GM10266 (cell line): ENCODE data around the gene KCNMB3.
A peak's percentile ranks its signal among the peaks of the same experiment; 100 is the strongest.

ENCODE experiments used
- DNase-seq: peaks from one replicate; pipeline ENCODE4 v3.0.0; 2012; ENCODE audit errors: extremely low spot score
- TF ChIP-seq, protein P1 (sequence below): IDR thresholded peaks from 2 replicates; pipeline ENCODE4 v1.5.1; 2012; ENCODE audit warnings: mild to moderate bottlenecking, low read depth; ENCODE audit not compliant: control insufficient read depth, insufficient read depth; ENCODE audit errors: missing control alignments

Gene KCNMB3

DNA sequence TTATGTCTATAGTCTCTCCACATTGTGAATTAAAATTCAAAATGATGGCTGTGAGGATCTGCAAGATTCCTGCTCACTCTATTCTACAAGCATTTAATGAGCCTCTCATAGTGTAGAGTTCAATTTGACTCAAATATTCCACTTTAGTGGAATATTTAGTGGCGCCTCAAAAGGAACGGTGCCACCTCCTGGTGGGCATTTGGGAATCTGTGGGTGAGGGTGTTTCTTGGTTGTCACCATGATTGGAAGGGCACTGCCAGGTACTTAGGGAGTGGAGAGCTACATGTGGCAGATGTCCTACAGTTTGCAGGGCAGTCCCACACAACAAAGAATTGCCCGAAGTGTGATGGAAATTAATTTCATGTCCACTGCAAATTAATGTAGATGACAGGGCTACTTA, 21.5 kb upstream of the KCNMB3 start:
- no peak for DNase-seq
- TF ChIP-seq, protein P1, sequence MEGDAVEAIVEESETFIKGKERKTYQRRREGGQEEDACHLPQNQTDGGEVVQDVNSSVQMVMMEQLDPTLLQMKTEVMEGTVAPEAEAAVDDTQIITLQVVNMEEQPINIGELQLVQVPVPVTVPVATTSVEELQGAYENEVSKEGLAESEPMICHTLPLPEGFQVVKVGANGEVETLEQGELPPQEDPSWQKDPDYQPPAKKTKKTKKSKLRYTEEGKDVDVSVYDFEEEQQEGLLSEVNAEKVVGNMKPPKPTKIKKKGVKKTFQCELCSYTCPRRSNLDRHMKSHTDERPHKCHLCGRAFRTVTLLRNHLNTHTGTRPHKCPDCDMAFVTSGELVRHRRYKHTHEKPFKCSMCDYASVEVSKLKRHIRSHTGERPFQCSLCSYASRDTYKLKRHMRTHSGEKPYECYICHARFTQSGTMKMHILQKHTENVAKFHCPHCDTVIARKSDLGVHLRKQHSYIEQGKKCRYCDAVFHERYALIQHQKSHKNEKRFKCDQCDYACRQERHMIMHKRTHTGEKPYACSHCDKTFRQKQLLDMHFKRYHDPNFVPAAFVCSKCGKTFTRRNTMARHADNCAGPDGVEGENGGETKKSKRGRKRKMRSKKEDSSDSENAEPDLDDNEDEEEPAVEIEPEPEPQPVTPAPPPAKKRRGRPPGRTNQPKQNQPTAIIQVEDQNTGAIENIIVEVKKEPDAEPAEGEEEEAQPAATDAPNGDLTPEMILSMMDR: peak; percentile 27

DNA sequence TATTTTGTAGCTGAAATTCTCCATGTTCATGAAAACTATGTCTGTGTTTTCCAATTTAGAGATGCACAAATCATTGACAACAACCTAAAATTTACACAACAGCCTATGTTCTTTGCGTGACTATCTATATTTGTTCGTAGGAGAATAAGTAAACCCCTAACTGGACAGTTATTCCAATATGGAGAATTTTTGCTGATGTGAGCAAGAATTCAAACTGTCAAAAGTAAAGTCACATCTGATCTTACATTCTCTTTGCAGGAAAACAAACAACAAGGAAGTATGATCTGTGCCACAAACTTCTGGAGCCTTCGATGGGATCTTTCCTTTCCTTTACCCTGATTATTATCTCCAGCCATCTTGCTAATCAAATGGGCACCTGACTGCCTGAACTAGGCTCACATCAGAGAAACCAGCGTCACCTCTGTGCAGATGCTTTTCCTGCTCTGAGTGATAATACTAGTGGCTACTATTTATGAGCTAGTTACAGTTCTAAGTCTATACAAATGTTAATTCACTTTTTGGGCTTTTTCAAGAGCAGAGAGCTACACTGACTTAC, 18.3 kb upstream of the KCNMB3 start:
- TF ChIP-seq, protein P1: no peak
- DNase-seq: no peak

DNA sequence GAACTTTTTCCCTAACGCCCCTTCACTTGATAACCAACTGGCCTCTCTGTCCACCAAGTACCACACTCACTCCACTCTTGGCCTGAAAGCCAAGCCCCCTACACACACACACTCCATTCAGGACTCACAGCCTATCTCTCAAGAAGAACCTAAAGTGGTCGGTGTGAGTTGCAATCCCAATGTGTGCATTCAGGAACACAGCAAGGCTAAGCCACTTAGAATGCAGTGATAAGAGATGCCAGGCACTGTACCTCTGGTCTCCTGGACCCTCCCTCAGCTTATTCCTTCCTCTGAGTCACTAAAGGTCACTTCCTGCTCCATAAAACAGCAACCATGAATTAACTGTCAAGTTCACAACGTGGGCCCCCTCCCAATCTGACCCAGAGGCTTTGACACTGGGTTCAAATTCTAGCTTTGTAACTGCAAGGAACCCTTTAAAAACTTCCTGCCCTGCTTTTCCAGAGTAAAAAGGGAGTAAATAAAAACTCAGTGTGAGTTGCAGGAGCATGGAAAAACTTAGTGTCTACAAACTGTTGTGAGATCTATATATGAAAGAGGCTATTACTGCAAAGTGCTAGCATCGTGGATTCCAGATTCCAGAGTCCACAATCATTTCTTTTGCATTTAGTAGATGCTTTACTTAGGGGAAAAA, 17.6 kb upstream of the KCNMB3 start:
- TF ChIP-seq, protein P1: no peak
- no peak for DNase-seq

DNA sequence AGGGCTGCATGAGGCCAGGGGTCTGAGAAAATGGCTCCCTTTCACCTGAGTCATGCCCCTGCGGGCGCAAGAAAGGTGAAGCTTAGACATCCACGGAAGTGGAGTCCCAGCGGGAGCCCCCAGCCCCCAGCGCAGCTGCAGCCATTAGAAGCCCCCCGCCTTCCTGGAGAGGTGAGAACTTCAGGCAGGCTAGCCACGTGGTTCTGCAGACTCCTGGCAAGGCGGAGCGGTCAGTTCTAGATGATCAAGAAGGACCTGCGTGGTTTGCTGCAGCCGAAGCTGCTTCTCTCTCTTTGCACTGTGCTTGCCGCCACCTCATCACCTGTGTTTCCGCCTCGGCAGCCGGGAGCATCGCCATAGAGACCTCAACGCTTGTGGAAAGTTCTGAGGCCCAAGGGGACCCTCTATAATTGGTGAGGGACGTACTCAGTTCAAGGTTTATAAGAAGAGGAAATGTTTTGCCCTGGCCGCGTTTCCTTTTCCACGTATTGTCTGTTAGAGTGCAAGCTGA, 15.8 kb upstream of the KCNMB3 start:
- DNase-seq: no peak
- TF ChIP-seq, protein P1: no peak

DNA sequence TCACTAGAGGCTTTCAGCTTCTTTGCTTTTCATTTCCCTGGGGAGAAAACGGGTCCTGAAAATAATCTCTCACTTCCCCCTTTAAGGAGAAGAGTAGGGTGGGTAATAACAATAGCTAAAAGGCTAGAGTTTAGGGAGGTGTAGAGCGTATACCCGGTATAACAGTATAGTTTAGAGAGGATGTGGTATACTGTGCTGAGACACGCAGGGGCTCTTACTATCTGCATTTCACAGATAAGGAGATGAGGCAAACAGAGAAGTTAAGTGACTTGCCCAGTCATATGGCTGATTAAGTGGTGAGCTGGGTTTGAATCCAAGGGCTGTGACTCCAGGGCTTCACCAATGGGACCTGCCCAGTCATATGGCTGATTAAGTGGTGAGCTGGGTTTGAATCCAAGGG, 15.0 kb upstream of the KCNMB3 start:
- TF ChIP-seq, protein P1: no peak
- peak; percentile 58 for DNase-seq

DNA sequence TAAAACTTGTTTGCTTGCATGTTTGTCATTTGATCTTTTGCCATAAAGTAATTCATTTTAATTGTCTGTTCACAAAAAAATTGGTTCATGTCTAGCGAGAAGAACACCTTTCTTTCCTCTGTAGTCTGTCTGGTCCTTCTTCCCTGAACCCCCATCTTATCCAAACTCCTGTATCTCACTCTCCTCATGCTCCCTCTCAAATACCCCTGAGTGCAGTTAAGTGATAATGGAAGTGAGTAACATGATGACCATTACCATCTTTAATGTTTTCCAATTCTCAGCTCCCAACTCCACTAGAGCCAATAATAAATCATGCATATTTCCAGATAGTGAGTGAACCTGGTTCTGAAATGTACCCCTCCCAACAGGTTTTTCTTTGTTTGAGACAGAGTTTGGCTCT, 14.2 kb upstream of the KCNMB3 start:
- TF ChIP-seq, protein P1: no peak

DNA sequence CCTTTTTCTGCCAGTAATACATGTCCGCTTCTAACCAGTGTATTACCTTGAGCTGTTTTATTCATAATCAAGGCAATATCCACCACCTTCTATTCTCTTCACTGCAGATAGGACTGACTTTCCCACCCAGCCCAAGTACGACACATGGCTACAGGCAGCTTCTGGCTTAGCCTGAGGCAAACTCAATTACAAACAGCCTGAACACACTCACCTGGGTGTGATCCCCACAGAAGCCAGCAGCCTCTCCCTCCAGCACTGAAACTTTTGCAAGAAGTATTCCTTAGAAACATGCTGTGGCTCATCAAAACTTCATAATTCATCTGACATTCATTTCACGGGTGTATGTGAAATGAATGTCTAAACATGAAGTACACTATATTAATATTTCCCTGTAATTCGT, 13.5 kb upstream of the KCNMB3 start:
- TF ChIP-seq, protein P1: no peak
- no peak for DNase-seq

More for the DNA sequence above, 14.2 kb upstream of the KCNMB3 start:
- DNase-seq: no peak
